Cardiac fibroblast (primary cell): ENCODE data around the gene DIRAS1.

ENCODE experiments used
- DNase-seq, 2 donors: peaks; one replicate each; pipeline versions ENCODE4 v3.0.0 to v3.0.0-alpha.2; 2010; ENCODE audit warnings: low read depth in 2 of 2
- H3K4me3 ChIP-seq, 2 donors: replicated peaks in 1 of 2; 1 replicate in 1 of 2; 2 replicates in 1 of 2; pipeline ENCODE4 v1.5.1; 2011; ENCODE audit warnings: low read depth in 2 of 2, low read length in 2 of 2, mild to moderate bottlenecking in 2 of 2, moderate library complexity in 1 of 2
- TF ChIP-seq, protein P1 (sequence below): IDR thresholded peaks from one replicate; pipeline ENCODE4 v1.5.1; 2011; ENCODE audit warnings: low read depth, mild to moderate bottlenecking, low read length, inconsistent platforms

Gene DIRAS1

DNA sequence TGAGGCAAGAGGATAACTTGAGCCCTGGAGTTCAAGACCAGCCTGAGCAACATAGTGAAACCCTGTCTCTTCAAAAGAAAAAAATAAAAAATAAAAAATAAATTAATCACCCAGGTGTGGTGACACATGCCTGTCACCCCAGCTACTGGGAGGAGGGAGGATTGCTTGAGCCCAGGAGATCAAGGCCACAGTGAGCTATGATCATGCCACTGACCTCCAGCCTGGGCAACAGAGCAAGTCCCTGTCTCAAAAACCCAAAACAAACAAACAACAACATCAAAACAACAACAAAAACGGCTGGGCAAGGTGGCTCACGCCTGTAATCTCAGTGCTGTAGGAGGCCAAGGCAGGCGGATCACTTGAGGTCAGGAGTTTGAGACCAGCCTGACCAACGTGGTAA, 22.9 kb upstream of the DIRAS1 start:
- TF ChIP-seq, protein P1, sequence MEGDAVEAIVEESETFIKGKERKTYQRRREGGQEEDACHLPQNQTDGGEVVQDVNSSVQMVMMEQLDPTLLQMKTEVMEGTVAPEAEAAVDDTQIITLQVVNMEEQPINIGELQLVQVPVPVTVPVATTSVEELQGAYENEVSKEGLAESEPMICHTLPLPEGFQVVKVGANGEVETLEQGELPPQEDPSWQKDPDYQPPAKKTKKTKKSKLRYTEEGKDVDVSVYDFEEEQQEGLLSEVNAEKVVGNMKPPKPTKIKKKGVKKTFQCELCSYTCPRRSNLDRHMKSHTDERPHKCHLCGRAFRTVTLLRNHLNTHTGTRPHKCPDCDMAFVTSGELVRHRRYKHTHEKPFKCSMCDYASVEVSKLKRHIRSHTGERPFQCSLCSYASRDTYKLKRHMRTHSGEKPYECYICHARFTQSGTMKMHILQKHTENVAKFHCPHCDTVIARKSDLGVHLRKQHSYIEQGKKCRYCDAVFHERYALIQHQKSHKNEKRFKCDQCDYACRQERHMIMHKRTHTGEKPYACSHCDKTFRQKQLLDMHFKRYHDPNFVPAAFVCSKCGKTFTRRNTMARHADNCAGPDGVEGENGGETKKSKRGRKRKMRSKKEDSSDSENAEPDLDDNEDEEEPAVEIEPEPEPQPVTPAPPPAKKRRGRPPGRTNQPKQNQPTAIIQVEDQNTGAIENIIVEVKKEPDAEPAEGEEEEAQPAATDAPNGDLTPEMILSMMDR = no peak
- DNase-seq = no peak
- no peak overlapping the region for H3K4me3 ChIP-seq

DNA sequence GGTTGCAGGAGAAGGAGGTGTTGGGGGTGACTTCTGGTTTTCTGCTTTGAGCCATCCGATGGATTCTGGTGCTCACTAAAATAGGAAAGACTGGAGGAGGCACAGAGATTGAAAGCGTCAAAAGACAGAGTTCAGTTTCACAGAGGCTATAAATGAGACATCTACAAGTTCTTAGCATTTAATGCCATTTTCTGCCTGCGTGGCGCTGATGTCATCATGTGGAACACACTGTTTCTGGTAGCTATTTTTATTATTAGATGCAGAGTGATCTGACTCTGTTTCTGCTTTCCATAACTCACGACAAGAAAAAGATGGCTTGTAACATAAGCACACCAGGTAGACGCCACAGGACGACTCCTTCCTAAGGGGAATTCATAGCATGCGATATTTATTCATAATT, 21.9 kb upstream of the DIRAS1 start:
- no peak overlapping the region for H3K4me3 ChIP-seq
- TF ChIP-seq, protein P1 = no peak
- no peak for DNase-seq

DNA sequence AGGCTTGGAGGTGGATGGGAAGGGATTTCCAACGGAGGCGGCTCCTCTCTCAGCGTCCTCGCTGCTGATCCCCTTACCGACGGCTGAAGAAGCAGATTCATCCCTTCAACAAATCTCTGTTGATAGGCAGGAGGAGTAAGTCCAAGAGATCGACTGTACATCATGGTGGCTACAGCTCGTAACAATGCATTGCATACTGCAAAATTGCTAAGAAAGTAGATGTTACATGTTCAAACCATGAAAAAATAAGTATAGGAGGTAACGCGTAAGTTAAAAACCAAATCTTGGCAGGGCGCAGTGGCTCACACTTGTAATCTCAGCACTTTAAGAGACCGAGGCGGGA, 19.1 kb upstream of the DIRAS1 start:
- TF ChIP-seq, protein P1 = no peak
- no peak for DNase-seq
- no peak overlapping the region for H3K4me3 ChIP-seq

DNA sequence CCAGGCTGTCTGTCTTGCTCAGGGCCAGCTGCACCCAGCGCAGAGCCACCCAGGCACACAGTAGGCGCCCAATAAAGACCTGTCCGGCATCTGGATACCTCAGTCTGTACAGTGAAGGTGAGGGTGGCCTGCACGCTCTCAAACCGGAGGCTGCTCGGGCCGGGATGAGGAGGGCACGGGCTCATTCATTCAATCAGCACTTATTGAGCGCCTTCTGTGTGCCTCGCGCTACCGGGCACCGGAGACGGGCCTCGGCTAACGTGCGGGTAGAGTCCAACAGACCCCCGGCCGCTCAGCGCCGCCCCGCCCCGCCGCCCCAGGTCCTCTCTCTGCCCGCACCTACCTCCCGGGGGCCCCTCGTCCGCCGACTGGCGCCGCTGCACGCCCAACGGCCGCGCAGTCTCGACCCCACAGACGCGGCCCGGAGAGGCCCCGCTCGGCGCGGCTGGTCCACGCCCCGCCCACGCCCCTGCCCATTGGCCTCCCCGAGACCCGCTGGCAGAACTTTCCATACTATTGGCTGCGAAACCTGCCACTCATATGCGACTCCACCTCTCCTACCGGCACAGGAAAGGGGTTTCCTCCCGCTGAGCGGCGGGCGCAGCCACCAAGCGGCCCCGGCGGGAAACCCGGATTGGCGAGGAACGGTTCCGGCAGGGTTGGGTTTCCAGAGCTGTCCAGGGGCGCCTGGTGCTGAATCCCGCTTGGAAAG, 18.6 kb upstream of the DIRAS1 start, which contains the start of gene SLC39A3:
Gene SLC39A3 (minus strand): TSS at position 416 of the 712 bp plus-strand sequence. CDS start 2,760 bp downstream, outside the sequence.
- DNase-seq = peak; percentile 99
- H3K4me3 ChIP-seq = peak within 1 kb of the TSS; percentile 95 to 96
- TF ChIP-seq, protein P1 = peak; percentile 12

DNA sequence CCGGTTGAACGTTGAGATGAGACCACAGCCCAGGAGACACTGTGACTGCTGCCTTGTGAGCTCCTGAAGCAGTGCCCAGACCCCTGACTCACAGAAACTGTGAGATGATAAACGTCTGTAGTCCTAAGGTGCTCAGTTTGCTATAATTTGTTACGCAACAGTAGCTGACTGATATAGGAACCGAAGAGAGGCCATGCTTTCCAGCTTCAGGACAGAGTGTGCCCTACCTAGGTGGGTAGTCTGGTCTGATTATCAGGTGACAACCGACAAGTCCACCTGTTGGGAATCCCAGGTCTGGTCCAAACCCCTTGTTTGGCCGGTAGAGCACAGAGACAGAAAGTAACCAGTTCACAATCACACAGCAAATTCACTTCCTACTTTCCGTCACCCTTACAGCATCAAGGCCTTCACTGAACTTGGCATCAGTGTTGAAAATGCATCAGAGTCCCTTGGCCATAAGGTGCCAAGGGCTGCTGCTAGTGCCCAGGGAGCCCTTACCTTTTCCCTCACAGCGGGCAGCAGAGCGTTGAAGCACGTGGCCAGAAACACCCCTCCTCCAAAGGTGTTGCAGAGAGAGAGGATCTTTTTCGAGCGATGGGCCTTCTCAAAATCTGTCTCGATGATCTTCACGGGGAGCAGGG, 15.5 kb upstream of the DIRAS1 start:
- DNase-seq = no peak
- no peak overlapping the region for H3K4me3 ChIP-seq
- TF ChIP-seq, protein P1 = no peak

DNA sequence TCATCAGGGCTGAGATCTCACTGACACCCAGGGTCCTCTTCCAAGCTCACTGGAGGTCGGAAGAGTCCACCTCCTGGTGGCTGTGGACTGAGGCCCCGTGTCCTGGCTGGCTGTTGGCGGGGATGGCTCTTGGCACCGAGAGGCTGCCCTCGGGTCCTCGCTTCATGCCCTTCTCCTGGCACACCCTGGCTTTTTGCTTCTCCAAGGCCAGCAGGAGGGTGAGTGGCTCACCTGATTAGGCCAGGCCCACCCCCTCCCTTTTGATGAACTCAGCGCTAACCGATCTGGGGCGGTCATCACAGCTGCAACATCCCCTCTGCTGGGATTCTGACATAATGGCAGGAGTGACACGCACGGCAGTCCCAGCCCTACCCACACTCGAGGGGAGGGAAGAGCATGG, 14.2 kb upstream of the DIRAS1 start:
- TF ChIP-seq, protein P1 = no peak
- H3K4me3 ChIP-seq = no peak overlapping the region
- DNase-seq = no peak
